GM18870 (cell line): ENCODE data around the gene INTS4.
"Not testable (repeated sequence)": the region's sequence is repeated elsewhere in the genome, so short reads cannot be mapped to it uniquely, and the experiment has no call there.

Experiments
- ATAC-seq: cut with Tn5 transposase; IDR thresholded peaks from one replicate; pipeline ENCODE4 v1.9.1; 2021; ENCODE audit warnings: moderate library complexity; ENCODE audit not compliant: unreplicated experiment

The INTS4 gene

DNA sequence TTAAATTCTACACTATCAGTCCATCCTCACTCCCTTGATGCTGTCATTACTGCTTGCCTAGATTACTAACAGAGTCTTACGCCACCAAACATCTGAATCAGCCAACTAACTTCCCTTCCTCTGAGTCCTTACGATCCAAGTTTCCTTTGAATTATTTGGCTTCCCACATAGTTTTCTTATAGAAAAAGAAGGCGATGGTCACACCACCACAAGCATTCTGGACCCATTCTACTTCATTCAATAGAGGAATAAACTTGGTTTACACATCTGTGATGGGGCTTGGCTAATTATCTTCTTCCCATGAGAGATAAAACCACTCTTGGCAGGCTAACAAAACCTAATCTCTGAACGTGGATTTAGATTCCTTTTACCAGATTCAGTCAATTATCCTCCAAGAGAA, 35.0 kb downstream of the INTS4 start:
- ATAC-seq, result no peak

DNA sequence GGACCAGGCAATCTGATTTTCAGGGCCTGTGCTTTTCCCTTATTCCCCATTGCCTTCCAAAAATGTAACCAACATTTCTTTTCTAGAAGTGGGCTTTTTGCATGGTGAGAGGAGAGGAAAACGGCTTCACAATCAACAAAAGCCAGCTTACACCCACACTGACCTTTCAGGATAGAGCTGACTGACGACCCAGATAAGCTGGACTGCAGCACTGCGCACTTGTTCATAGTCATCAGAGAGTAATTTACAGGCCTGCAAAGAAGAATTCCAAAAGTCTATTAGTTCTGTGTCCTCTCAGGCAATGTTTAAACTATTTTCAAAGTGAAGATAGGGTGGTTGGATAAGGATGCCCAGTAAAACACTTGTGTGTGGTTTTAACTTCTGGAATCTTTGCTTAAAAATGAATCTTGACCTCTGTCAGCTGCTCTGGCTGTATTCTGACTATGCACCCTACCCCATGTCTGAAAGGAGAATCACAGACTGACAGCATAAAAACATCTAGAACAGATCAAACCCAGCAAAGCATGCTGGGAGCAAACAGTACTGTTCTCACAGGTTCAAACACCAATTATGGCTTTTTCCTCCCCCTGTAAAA, 35.8 kb downstream of the INTS4 start:
- not testable (repeated sequence) for ATAC-seq

DNA sequence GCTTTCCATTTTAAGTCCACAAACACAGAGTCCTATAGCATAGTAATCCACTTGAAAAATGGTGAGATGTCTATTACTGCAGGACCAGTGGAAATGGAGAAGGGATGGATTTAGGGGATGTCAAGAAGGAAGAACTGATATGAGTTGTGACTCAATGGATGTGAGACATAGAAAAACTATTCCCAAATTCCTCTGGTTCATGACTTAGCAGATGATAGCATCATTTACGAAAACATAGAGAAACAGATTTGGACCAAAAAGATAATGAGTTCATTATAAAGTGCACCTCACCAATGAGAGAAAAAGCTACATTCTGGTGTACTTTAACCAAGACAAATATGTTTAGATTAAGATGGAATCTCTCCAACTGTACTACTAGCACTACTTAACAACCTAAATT, 51.2 kb downstream of the INTS4 start:
- not testable (repeated sequence) for ATAC-seq

DNA sequence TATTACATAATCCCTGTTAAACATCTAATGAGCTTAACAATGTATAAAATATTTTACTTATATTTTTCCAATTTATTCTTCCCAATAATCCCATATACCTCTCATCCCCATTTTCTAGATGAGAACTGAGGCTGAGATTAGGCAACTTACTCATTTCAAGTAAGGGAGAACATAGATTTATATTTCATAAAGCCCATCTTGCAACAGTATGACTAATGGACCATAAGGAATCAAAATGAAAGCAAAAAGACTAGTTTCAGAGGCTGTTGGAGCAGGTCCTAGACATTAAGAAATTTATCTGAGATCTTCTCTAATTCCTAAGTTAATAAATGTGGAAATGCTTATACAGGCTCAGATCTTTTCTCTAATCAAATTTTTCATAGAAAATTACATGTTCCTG, 52.0 kb downstream of the INTS4 start:
- not testable (repeated sequence) for ATAC-seq

DNA sequence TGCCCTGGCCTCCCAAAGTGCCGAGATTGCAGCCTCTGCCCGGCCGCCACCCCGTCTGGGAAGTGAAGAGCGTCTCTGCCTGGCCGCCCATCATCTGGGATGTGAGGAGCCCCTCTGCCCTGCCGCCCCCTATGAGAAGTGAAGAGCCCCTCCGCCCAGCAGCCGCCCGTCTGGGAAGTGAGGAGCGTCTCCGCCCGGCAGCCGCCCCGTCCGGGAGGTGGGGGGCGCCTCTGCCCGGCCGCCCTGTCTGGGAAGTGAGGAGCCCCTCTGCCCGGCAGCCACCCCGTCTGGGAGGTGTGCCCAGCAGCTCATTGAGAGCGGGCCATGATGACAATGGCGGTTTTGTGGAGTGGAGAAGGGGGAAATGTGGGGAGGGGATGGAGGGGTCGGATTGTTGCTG, 60.9 kb downstream of the INTS4 start:
- ATAC-seq, result not testable (repeated sequence)

DNA sequence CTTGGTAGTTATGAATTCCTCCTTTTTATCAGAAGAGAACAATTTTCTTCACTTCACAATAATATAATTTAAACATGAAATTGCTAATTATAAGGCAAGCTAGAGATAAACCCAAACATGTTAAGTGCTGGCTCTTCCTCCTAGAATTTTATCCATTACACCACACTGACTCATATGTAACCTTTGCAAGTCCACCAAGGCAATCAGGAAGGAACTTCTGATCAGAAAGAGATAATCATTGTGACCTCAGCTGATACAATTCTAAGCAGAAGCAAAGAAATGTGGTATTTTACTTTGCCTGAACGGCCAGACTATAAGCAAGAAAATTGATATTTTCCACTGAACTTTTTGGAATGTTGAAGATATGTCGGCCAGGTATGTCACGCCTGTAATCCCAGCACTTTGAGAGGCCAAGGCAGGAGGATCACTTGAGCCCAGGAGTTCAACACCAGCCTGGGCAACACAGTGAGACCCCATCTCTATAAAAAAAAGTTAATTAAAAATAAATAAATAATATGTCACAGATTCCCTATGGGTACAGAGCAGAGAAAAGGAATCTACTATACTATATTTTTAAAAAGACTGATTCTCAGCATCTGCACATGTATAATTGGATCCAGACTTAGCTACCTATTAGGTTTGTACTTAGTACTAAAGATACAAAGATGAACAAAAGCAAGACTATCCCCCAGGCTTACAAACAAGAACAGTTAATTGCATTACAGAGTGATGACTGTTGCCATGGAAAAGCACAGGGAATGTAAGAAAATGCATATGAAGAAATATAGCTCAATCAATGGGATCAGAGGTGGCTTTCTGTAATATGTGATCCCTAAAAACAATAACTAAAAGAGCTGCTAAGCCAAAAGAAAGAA, 63.9 kb downstream of the INTS4 start:
- ATAC-seq, result not testable (repeated sequence)

DNA sequence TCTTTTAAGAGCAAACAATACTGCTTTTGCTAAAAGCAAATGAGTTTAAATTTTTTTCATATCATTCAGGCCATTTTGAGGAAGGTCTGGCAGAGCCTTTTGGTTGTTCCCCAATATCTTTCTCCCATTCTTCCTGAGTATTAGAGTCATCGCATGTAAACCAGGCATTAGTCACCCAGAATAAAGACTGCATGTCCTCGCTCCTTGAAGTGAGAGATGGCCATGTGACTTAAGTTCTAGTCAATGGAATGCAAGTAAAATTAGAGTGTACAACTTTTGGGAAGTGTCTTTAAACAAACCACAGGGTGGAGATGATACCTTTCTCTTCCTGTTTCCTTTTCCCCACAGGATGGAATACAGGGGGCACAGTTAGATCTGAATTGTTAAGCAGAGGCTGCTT, 76.8 kb downstream of the INTS4 start:
- not testable (repeated sequence) for ATAC-seq

DNA sequence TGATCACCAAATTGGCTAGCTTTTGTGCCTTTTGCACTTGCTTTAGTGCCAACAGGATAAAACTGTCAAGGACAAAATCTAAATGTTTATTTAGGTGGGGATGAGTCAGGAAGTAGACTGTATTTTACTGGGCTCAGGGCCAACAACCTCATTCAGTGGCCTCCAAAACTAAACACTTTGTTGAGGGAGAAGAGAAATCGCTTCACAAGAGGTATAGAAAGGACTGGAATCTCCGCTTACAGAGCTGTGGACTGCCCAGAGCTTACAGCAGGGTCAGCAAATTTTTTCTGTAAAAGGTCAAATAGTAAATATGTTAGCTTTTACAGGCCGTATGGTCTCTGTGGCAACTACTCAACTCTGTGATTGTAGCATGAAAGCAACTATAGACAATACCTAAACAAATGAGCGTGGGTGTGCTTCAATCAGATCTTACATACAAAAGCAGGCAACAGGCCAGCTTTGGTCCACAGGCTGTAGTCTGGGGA, 80.1 kb downstream of the INTS4 start:
- ATAC-seq, result not testable (repeated sequence)

DNA sequence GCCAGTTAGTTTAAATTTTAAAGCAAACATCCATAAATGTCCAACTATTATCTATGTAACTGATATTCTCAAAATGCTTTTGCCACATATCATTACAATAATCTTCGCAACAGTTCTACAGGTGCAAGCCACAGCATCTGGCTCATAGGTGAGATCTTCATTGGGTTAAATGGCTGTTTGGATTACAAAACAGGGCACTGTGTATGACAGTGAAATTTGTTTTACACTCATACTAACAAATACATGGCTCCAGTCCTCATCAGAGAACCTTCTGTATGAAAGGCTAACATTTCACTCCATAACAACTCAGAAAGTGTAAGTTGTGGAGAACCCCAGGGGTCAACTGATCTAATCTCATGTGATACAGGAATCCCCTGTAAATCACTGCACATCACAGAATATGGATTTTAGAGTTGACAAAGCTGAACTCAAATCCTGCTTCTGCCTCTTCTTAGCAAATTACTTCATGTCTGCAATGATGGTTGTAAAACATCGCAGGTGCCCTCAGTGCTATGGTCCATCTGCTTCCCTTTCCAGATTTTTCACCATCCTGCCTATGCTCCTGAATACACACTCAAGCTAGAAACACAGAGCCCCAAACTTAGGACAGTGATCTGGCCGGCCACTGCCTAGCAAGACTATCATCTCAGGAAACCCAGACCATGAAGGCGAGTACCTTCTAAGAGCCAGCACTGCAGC, 80.7 kb downstream of the INTS4 start:
- ATAC-seq, result not testable (repeated sequence)

DNA sequence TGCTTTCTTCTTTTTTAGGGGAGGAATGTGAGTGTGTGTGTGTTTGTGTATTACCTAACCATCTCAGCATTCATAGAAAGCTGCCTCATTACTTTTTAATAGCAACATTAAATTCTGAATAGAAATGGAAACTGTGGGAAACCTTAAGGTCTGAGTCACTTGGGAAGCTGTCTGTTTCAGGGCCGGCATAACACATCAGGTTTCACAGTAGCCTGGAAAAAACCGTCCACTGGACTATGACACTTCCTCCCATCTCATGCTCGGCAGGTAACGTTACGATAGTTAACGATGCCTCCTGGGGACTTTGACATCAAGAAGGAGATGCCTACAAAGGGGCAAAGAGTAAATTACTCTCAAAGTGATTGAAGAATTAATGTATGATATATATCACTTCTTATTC, 83.6 kb downstream of the INTS4 start:
- not testable (repeated sequence) for ATAC-seq

DNA sequence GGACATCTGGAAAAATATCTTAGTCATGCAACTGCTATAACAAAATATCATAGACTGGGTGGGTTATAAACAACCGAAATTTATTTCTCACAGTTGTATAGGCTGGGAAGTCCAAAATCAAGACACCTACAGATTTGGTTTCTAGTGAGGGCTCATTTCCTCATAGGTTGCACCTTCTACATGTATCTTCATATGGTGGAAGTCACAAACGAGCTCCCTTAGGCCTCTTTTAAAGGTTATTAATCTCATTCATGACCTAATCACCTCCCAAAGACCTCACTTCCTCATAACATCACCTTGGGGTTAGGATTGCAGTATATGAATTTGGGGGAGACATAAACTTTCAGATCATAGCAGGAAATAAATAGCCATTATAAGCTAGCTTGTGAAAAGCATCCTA, 85.2 kb downstream of the INTS4 start:
- ATAC-seq, result no peak

DNA sequence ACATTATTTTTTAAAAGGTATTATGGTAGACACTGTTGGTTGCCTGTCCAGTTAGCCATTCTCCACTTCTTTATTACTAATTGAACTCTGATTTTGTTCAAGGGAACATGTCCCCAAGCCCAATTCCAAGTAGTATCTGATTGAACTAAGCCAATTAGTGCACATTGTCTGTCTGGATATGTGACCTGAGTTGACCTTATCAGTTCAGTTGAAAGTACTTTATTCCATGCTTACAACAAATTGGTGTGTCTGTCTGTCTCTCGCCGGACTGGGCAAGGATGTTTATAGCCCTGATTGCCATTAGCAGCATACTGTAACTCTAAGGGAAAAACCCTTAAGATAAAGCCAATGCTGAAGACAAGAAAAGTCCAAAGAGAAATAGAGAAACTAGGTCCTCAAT, 85.6 kb downstream of the INTS4 start:
- ATAC-seq, result no peak

DNA sequence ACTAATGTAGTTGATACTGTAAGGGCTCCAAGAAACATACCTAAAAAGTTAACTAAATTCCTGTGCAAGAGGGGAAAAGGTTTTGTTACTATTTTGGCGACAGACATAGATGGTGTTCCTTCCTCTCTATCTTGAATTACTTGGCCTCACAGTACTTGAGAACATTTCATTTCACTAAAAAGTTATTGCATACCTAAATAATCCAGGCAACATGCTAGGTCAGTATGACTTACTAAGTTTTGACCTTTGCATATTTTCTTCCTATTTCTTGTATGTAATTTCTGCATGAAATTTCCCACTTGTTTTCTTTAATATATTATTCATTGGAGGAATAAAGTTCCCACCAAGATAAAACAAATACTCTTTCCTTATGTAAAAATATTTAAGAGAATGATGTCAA, 99.5 kb downstream of the INTS4 start:
- ATAC-seq, result not testable (repeated sequence)

DNA sequence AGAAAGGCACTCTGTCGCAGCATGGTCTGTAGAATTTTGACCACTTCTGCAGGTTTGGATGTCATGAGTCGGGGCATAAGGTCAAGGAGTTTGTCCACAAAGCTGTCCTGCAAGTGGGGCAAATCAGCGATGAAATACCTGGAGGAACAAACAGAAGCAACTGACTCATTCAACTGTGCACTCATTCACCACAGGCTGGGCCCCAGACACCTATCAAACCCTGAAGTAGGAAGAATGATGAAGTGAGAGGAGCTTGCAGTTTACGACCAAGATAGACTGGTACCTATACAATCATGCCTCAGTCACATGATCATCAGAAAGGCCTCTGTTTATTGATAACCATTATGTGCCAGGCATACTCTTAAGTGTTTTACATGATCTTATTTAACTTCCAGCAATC, 102.8 kb downstream of the INTS4 start:
- not testable (repeated sequence) for ATAC-seq

DNA sequence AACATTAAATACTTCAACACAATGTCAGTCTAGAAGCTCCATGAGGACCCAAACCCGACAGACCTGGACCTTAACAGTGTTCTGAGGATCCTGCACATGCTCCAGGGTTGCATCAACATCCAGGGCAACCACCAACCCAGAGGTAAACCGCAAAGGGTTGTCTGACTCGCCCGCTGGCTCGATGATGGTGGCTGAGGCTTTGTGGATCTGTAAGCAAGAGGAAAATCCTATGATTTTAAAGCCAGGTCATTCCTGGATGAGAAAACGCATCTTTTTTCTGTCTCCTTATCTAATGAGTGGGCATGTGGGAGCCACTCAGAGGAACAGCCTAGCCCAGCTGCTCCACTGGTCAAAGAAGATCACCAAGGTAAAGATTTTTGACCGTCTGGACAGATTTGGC, 103.2 kb downstream of the INTS4 start:
- ATAC-seq, result not testable (repeated sequence)

DNA sequence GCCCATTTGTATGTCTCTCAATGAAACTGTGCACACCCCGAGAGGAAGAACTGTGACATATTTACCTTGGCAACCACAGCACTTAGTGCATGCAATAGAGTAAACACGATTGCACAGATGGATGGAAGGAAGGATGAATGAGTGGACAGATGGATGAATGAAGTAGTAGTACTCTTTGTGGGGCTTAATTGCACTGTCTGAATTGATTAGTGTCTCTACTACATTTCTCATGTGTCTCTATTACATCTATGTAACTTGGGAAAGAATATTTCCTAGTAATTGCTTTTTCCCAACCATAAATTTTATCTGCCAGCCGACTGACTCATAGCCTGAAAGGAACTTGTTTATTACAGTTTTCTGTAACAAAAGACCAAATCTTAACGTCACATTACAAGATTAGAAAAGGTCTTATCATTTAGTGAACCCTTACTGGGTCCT, 103.8 kb downstream of the INTS4 start:
- not testable (repeated sequence) for ATAC-seq

DNA sequence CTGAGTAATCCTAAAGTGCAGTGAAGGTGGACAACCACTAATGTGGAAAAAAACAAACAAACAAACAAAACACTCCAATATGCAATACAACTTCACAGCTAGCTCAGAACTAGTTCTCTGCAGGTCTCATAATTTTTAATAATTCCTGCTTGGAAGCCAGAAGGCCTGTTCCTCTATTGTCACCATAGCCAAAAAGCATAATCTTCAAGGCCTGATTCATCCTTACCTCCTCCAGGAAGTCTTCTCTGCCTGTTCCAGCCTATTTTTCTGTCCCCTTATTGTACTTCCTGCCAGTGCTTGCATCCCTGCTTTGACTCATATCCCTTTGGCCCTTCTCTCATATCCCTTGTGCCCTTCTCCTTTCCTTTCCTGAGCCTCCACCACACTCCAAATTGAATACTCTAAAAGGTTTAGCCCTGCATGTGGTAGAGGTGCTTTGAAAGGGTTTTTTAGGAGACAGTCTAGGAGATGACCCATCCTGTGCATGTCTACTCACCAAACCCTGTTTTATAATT, 104.3 kb downstream of the INTS4 start:
- not testable (repeated sequence) for ATAC-seq

DNA sequence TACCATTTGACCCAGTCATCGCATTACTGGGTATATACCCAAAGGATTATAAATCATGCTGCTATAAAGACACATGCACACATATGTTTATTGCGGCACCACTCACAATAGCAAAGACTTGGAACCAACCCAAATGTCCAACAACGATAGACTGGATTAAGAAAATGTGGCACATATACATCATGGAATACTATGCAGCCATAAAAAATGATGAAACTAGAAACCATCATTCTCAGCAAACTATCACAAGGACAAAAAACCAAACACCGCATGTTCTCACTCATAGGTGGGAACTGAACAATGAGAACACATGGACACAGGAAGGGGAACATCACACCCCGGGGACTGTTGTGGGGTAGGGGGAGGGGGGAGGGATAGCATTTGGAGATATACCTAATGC, 105.4 kb downstream of the INTS4 start:
- ATAC-seq, result not testable (repeated sequence)

DNA sequence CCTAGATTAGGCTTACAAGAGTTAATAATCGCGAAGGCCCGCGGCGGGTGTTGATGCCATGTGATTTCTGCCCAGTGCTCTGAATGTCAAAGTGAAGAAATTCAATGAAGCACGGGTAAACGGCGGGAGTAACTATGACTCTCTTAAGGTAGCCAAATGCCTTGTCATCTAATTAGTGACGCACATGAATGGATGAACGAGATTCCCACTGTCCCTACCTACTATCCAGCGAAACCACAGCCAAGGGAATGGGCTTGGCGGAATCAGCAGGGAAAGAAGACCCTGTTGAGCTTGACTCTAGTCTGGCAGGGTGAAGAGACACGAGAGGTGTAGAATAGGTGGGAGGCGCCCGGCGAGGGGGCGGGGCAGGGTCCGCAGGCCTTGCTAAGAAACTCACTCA, 108.1 kb downstream of the INTS4 start:
- no peak for ATAC-seq

DNA sequence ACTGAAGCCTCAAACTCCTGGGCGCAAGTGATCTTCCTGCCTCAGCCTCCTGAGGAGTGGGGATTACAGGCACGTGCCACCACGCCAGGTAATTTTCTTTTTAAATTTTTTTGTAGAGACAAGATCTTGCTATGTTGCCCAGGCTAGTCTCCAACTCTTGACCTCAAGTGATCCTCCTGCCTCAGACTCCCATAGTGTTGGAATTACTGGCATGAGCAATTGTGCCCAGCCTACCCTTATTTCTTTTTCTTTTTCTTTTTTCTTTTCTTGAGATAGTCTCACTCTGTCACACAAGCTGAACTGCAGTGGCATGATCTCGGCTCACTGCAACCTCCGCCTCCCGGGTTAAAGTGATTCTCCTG, 109.7 kb downstream of the INTS4 start:
- ATAC-seq, result no peak

DNA sequence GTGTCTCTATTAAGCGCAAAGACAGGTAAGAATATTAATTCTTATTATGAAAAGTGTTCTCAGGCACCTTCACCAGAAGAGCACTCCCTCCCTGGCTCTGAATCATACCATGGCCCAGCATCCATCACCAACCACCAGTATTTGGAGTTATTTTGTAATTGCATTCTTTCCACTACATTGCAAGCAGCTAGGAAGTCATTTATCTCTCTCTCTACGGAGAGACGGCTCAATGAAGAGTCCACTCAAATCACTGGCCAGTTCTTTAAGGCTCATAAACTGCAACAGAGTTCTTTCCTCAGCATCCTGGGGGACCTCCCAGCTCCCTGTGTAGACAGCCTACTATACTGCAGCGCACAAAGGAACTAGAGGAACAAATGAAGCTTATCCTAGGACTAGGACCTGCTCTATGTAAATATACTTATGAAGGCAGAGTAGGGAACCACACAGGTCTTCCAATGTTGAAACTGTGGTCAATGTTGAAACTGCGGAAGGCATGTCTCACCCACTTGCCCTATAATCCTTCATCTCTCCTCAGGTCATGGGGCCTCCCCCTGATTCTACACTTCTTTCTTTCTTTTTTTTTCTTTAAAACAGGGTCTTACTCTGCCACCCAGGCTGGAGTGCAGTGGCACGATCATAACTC, 110.2 kb downstream of the INTS4 start:
- no peak for ATAC-seq
